ENCODE data around the gene NUP107.

NUP107 gene

GRCh38 chr12:68759852-68760251, 73.1 kb downstream of the NUP107 start:
- Histone ChIP-seq H3K27me3 (ENCODE audit: control insufficient read depth, insufficient read depth, low read length) (no peaks in the 10 kb centered on the region), H3K4me1 (ENCODE audit: control insufficient read depth, insufficient read depth, low read length) (no peaks in the 10 kb centered on the region), H3K9me3 (ENCODE audit: control insufficient read depth, insufficient read depth, low read length) (no peaks in the 10 kb centered on the region), H3K4me3 (ENCODE audit: low read length) (no peak overlapping the region), H3K36me3 (ENCODE audit: control insufficient read depth, insufficient read depth, low read length) (peaks cover 2% of the 10 kb centered on the region; the same call in 1 of the 2 replicates), H3K27ac (ENCODE audit: low read length) (no peak overlapping the region)
- no peak for DNase-seq (ENCODE audit: low read depth, low spot score)
- no CpG with 5 or more reads among the region's 5 CpGs for WGBS (ENCODE audit: insufficient coverage, insufficient read length)

GRCh38 chr12:68760806-68761441, 74.1 kb downstream of the NUP107 start:
- DNase-seq (ENCODE audit: low read depth, low spot score) = no peak
- H3K4me3 ChIP-seq (ENCODE audit: low read length) = no peak overlapping the region
- peaks cover 2% of the 10 kb centered on the region; the same call in 1 of the 2 replicates for H3K36me3 ChIP-seq (ENCODE audit: control insufficient read depth, insufficient read depth, low read length)
- WGBS (ENCODE audit: insufficient coverage, insufficient read length) = no CpG with 5 or more reads among the region's 7 CpGs
- H3K9me3 ChIP-seq (ENCODE audit: control insufficient read depth, insufficient read depth, low read length) = no peaks in the 10 kb centered on the region
- no peaks in the 10 kb centered on the region for H3K27me3 ChIP-seq (ENCODE audit: control insufficient read depth, insufficient read depth, low read length)
- no peak overlapping the region for H3K27ac ChIP-seq (ENCODE audit: low read length)
- no peaks in the 10 kb centered on the region for H3K4me1 ChIP-seq (ENCODE audit: control insufficient read depth, insufficient read depth, low read length)

- no peak overlapping the region for H3K27ac ChIP-seq (ENCODE audit: low read length)
- DNase-seq (ENCODE audit: low read depth, low spot score) = no peak
- no peaks in the 10 kb centered on the region for H3K4me1 ChIP-seq (ENCODE audit: control insufficient read depth, insufficient read depth, low read length)
- no peaks in the 10 kb centered on the region for H3K27me3 ChIP-seq (ENCODE audit: control insufficient read depth, insufficient read depth, low read length)
- H3K4me3 ChIP-seq (ENCODE audit: low read length) = no peak overlapping the region
- no peaks in the 10 kb centered on the region for H3K9me3 ChIP-seq (ENCODE audit: control insufficient read depth, insufficient read depth, low read length)
- peaks cover 2% of the 10 kb centered on the region; the same call in 1 of the 2 replicates for H3K36me3 ChIP-seq (ENCODE audit: control insufficient read depth, insufficient read depth, low read length)
- no CpG with 5 or more reads among the region's 3 CpGs for WGBS (ENCODE audit: insufficient coverage, insufficient read length)
Observed at GRCh38 chr12:68761442-68761812, 74.6 kb downstream of the NUP107 start.

GRCh38 chr12:68761901-68762630, 75.3 kb downstream of the NUP107 start:
- Histone ChIP-seq H3K9me3 (ENCODE audit: control insufficient read depth, insufficient read depth, low read length) (no peaks in the 10 kb centered on the region), H3K36me3 (ENCODE audit: control insufficient read depth, insufficient read depth, low read length) (peaks cover 4% of the 10 kb centered on the region; the same call in 1 of the 2 replicates), H3K27me3 (ENCODE audit: control insufficient read depth, insufficient read depth, low read length) (no peaks in the 10 kb centered on the region), H3K4me3 (ENCODE audit: low read length) (no peak overlapping the region), H3K4me1 (ENCODE audit: control insufficient read depth, insufficient read depth, low read length) (no peaks in the 10 kb centered on the region), H3K27ac (ENCODE audit: low read length) (no peak overlapping the region)
- no CpG with 5 or more reads among the region's 8 CpGs for WGBS (ENCODE audit: insufficient coverage, insufficient read length)
- no peak for DNase-seq (ENCODE audit: low read depth, low spot score)

GRCh38 chr12:68762691-68763090, 75.9 kb downstream of the NUP107 start:
- Histone ChIP-seq H3K36me3 (ENCODE audit: control insufficient read depth, insufficient read depth, low read length) (peaks cover 4% of the 10 kb centered on the region; the same call in 1 of the 2 replicates), H3K4me3 (ENCODE audit: low read length) (no peak overlapping the region), H3K27me3 (ENCODE audit: control insufficient read depth, insufficient read depth, low read length) (no peaks in the 10 kb centered on the region), H3K9me3 (ENCODE audit: control insufficient read depth, insufficient read depth, low read length) (no peaks in the 10 kb centered on the region), H3K27ac (ENCODE audit: low read length) (no peak overlapping the region), H3K4me1 (ENCODE audit: control insufficient read depth, insufficient read depth, low read length) (no peaks in the 10 kb centered on the region)
- WGBS (ENCODE audit: insufficient coverage, insufficient read length) = no CpG with 5 or more reads among the region's 3 CpGs
- DNase-seq (ENCODE audit: low read depth, low spot score) = no peak

GRCh38 chr12:68765696-68766095, 78.9 kb downstream of the NUP107 start:
- Histone ChIP-seq H3K4me3 (ENCODE audit: low read length) (no peak overlapping the region), H3K27me3 (ENCODE audit: control insufficient read depth, insufficient read depth, low read length) (no peaks in the 10 kb centered on the region), H3K36me3 (ENCODE audit: control insufficient read depth, insufficient read depth, low read length) (peaks cover 4% of the 10 kb centered on the region; the same call in 1 of the 2 replicates), H3K4me1 (ENCODE audit: control insufficient read depth, insufficient read depth, low read length) (no peaks in the 10 kb centered on the region), H3K27ac (ENCODE audit: low read length) (no peak overlapping the region), H3K9me3 (ENCODE audit: control insufficient read depth, insufficient read depth, low read length) (no peaks in the 10 kb centered on the region)
- no CpG with 5 or more reads among the region's 1 CpG for WGBS (ENCODE audit: insufficient coverage, insufficient read length)
- no peak for DNase-seq (ENCODE audit: low read depth, low spot score)

- Histone ChIP-seq H3K27ac (ENCODE audit: low read length) (no peak overlapping the region), H3K27me3 (ENCODE audit: control insufficient read depth, insufficient read depth, low read length) (no peaks in the 10 kb centered on the region), H3K4me1 (ENCODE audit: control insufficient read depth, insufficient read depth, low read length) (no peaks in the 10 kb centered on the region), H3K4me3 (ENCODE audit: low read length) (no peak overlapping the region), H3K36me3 (ENCODE audit: control insufficient read depth, insufficient read depth, low read length) (peaks cover 2% of the 10 kb centered on the region; the same call in 1 of the 2 replicates), H3K9me3 (ENCODE audit: control insufficient read depth, insufficient read depth, low read length) (no peaks in the 10 kb centered on the region)
- no CpG with 5 or more reads among the region's 2 CpGs for WGBS (ENCODE audit: insufficient coverage, insufficient read length)
- no peak for DNase-seq (ENCODE audit: low read depth, low spot score)
Observed at GRCh38 chr12:68766646-68767045, 79.9 kb downstream of the NUP107 start.

GRCh38 chr12:68767191-68767590, 80.4 kb downstream of the NUP107 start:
- Histone ChIP-seq H3K4me1 (ENCODE audit: control insufficient read depth, insufficient read depth, low read length) (no peaks in the 10 kb centered on the region), H3K9me3 (ENCODE audit: control insufficient read depth, insufficient read depth, low read length) (no peaks in the 10 kb centered on the region), H3K4me3 (ENCODE audit: low read length) (no peak overlapping the region), H3K27me3 (ENCODE audit: control insufficient read depth, insufficient read depth, low read length) (no peaks in the 10 kb centered on the region), H3K27ac (ENCODE audit: low read length) (no peak overlapping the region), H3K36me3 (ENCODE audit: control insufficient read depth, insufficient read depth, low read length) (peaks cover 2% of the 10 kb centered on the region; the same call in 1 of the 2 replicates)
- DNase-seq (ENCODE audit: low read depth, low spot score) = no peak
- no CpG with 5 or more reads among the region's 7 CpGs for WGBS (ENCODE audit: insufficient coverage, insufficient read length)

GRCh38 chr12:68768431-68768939, 81.7 kb downstream of the NUP107 start:
- WGBS (ENCODE audit: insufficient coverage, insufficient read length) = no CpG with 5 or more reads among the region's 4 CpGs

GRCh38 chr12:68769941-68770340, 83.2 kb downstream of the NUP107 start:
- DNase-seq (ENCODE audit: low read depth, low spot score) = no peak
- WGBS (ENCODE audit: insufficient coverage, insufficient read length) = no CpG with 5 or more reads among the region's 1 CpG
- Histone ChIP-seq H3K4me1 (ENCODE audit: control insufficient read depth, insufficient read depth, low read length) (no peaks in the 10 kb centered on the region), H3K9me3 (ENCODE audit: control insufficient read depth, insufficient read depth, low read length) (no peaks in the 10 kb centered on the region), H3K36me3 (ENCODE audit: control insufficient read depth, insufficient read depth, low read length) (peaks cover 2% of the 10 kb centered on the region; the same call in 1 of the 2 replicates), H3K27ac (ENCODE audit: low read length) (no peak overlapping the region), H3K4me3 (ENCODE audit: low read length) (no peak overlapping the region), H3K27me3 (ENCODE audit: control insufficient read depth, insufficient read depth, low read length) (no peaks in the 10 kb centered on the region)

More at GRCh38 chr12:68768431-68768939, 81.7 kb downstream of the NUP107 start:
- DNase-seq (ENCODE audit: low read depth, low spot score) = no peak
- Histone ChIP-seq H3K27me3 (ENCODE audit: control insufficient read depth, insufficient read depth, low read length) (no peaks in the 10 kb centered on the region), H3K4me1 (ENCODE audit: control insufficient read depth, insufficient read depth, low read length) (no peaks in the 10 kb centered on the region), H3K36me3 (ENCODE audit: control insufficient read depth, insufficient read depth, low read length) (peaks cover 2% of the 10 kb centered on the region; the same call in 1 of the 2 replicates), H3K27ac (ENCODE audit: low read length) (no peak overlapping the region), H3K4me3 (ENCODE audit: low read length) (no peak overlapping the region), H3K9me3 (ENCODE audit: control insufficient read depth, insufficient read depth, low read length) (no peaks in the 10 kb centered on the region)

All from iPS DF 6.9 (cell line).